Liver (tissue), 9 donors: ENCODE measurements around the gene PPP6R2. TPM values are rescaled to one million over a fixed set of nuclear protein-coding genes. Genes with fewer than 3 reads are reported as not detected.

Experiments
- DNase-seq: peaks from one replicate; pipeline ENCODE4 v3.0.0-alpha.2; 2017; ENCODE audit warnings: low spot score
- H3K27ac ChIP-seq, 2 donors: one replicate each; pipeline ENCODE4 v1.7.0; 2013; ENCODE audit warnings: inconsistent platforms in 2 of 2, low read length in 2 of 2, control low read depth in 1 of 2, low read depth in 1 of 2, mild to moderate bottlenecking in 1 of 2
- H3K27me3 ChIP-seq, 4 donors: one replicate each; pipeline versions ENCODE4 v1.6.1 to v1.7.0; 2013; ENCODE audit warnings: low read length in 3 of 4, inconsistent platforms in 1 of 4, mild to moderate bottlenecking in 1 of 4, moderate library complexity in 1 of 4; ENCODE audit not compliant: control insufficient read depth in 4 of 4, insufficient read depth in 4 of 4
- H3K36me3 ChIP-seq, 4 donors: one replicate each; pipeline versions ENCODE4 v1.6.1 to v1.7.0; 2013; ENCODE audit warnings: low read length in 3 of 4, mild to moderate bottlenecking in 3 of 4, low read depth in 1 of 4, moderate library complexity in 1 of 4; ENCODE audit not compliant: control insufficient read depth in 4 of 4, insufficient read depth in 3 of 4
- H3K4me1 ChIP-seq, 4 donors: one replicate each; pipeline versions ENCODE4 v1.6.1 to v1.7.0; 2013; ENCODE audit warnings: low read length in 3 of 4, mild to moderate bottlenecking in 3 of 4, moderate library complexity in 1 of 4; ENCODE audit not compliant: control insufficient read depth in 4 of 4, insufficient read depth in 4 of 4
- H3K4me3 ChIP-seq, 3 donors: one replicate each; pipeline versions ENCODE4 v1.6.1 to v1.7.0; 2013; ENCODE audit warnings: low read length in 3 of 3, control low read depth in 1 of 3, low read depth in 1 of 3, mild to moderate bottlenecking in 1 of 3
- H3K9ac ChIP-seq, 2 donors: one replicate each; pipeline ENCODE4 v1.7.0; 2013; ENCODE audit warnings: low read length in 2 of 2, mild to moderate bottlenecking in 2 of 2, moderate library complexity in 2 of 2, control low read depth in 1 of 2, low read depth in 1 of 2
- H3K9me3 ChIP-seq, 4 donors: one replicate each; pipeline versions ENCODE4 v1.6.1 to v1.7.0; 2013; ENCODE audit warnings: low read length in 3 of 4; ENCODE audit not compliant: control insufficient read depth in 4 of 4
- CTCF ChIP-seq: fragments of 150-350 bp; IDR thresholded peaks from 2 replicates; pipeline ENCODE4 v1.5.1; 2017; ENCODE audit warnings: improper control_type of control experiment, low read depth, low read length; ENCODE audit not compliant: missing input control
- EGR1 ChIP-seq, 2 donors: IDR thresholded peaks; 2 replicates each; pipeline ENCODE4 v1.6.1; 2016 to 2018; ENCODE audit warnings: antibody characterized with exemption in 2 of 2, low read depth in 2 of 2
- FOXA1 ChIP-seq: IDR thresholded peaks from 2 replicates; pipeline ENCODE4 v1.6.1; 2016; ENCODE audit warnings: antibody characterized with exemption
- FOXA2 ChIP-seq: IDR thresholded peaks from 2 replicates; pipeline ENCODE4 v1.6.1; 2016; ENCODE audit warnings: antibody characterized with exemption
- GABPA ChIP-seq, 2 donors: IDR thresholded peaks in 1 of 2; conservative IDR thresholded peaks in 1 of 2; 2 replicates each; pipeline ENCODE4 v1.6.1; 2016; ENCODE audit warnings: antibody characterized with exemption in 2 of 2, mild to moderate bottlenecking in 1 of 2, moderate library complexity in 1 of 2
- HNF4A ChIP-seq, 2 donors: conservative IDR thresholded peaks; 2 replicates each; pipeline ENCODE4 v1.6.1; 2016; ENCODE audit warnings: antibody characterized with exemption in 2 of 2, mild to moderate bottlenecking in 2 of 2
- HNF4G ChIP-seq: IDR thresholded peaks from 2 replicates; pipeline ENCODE4 v1.6.1; 2016; ENCODE audit warnings: antibody characterized with exemption
- JUND ChIP-seq, 2 donors: IDR thresholded peaks; 2 replicates each; pipeline ENCODE4 v1.6.1; 2016; ENCODE audit warnings: antibody characterized with exemption in 2 of 2
- MAX ChIP-seq: IDR thresholded peaks from 2 replicates; pipeline ENCODE4 v1.6.1; 2016; ENCODE audit warnings: antibody characterized with exemption
- NR2F2 ChIP-seq: IDR thresholded peaks from 2 replicates; pipeline ENCODE4 v1.6.1; 2016; ENCODE audit warnings: antibody characterized with exemption
- RAD21 ChIP-seq, 2 donors: IDR thresholded peaks; 2 replicates each; pipeline ENCODE4 v1.6.1; 2016; ENCODE audit warnings: antibody characterized with exemption in 2 of 2, mild to moderate bottlenecking in 2 of 2
- REST ChIP-seq: IDR thresholded peaks from 2 replicates; pipeline ENCODE4 v1.6.1; 2016; ENCODE audit warnings: antibody characterized with exemption, mild to moderate bottlenecking
- RXRA ChIP-seq, 2 donors: IDR thresholded peaks; 2 replicates each; pipeline ENCODE4 v1.6.1; 2017 to 2018; ENCODE audit warnings: antibody characterized with exemption in 2 of 2, mild to moderate bottlenecking in 1 of 2
- SP1 ChIP-seq: IDR thresholded peaks from 2 replicates; pipeline ENCODE4 v1.6.1; 2018; ENCODE audit warnings: antibody characterized with exemption, mild to moderate bottlenecking
- TAF1 ChIP-seq: conservative IDR thresholded peaks from 2 replicates; pipeline ENCODE4 v1.6.1; 2016; ENCODE audit warnings: antibody characterized with exemption, mild to moderate bottlenecking
- YY1 ChIP-seq: IDR thresholded peaks from 2 replicates; pipeline ENCODE4 v1.6.1; 2016; ENCODE audit warnings: antibody characterized with exemption, mild to moderate bottlenecking
- WGBS: extraction: QIAGEN DNeasy Blood & Tissue Kit; methylation state at CpG from one replicate; pipeline ENCODE4 v1.1.7; 2013; 5-methylcytosine and 5-hydroxymethylcytosine counted together
- polyA plus RNA-seq, 2 donors: library from polyadenylated mRNA; stranded (reverse) in 1 of 2; unstranded in 1 of 2; fragments of 200-250 nt in 1 of 2; fragments of >200 nt in 1 of 2; fragmentation: Nextera tagmentation in 1 of 2; extraction: Ambion mirVana in 1 of 2; gene quantifications; one replicate each; pipeline versions ENCODE4 v1.2.1 to v1.2.3, GENCODE V29; 2013 to 2015
- total RNA-seq, 2 donors: library from RNA; depleted of rRNA; stranded (reverse); fragments of >200 nt; gene quantifications; one replicate each; pipeline ENCODE4 v1.2.3, GENCODE V29; 2014
- TF ChIP-seq, protein P1 (sequence below): IDR thresholded peaks from 2 replicates; pipeline ENCODE4 v1.6.1; 2016; ENCODE audit warnings: antibody characterized with exemption
- TF ChIP-seq, protein P2 (sequence below): IDR thresholded peaks from 2 replicates; pipeline ENCODE4 v1.6.1; 2016; ENCODE audit warnings: antibody characterized with exemption
- donor health status: healthy.
- donor health status: healthy.
- donor health status: healthy.
- donor health status: healthy.
- donor health status: healthy.

Gene PPP6R2
- total and polyA plus RNA-seq, 4 donors = 28.8 to 117 (median 47.2) TPM

DNA sequence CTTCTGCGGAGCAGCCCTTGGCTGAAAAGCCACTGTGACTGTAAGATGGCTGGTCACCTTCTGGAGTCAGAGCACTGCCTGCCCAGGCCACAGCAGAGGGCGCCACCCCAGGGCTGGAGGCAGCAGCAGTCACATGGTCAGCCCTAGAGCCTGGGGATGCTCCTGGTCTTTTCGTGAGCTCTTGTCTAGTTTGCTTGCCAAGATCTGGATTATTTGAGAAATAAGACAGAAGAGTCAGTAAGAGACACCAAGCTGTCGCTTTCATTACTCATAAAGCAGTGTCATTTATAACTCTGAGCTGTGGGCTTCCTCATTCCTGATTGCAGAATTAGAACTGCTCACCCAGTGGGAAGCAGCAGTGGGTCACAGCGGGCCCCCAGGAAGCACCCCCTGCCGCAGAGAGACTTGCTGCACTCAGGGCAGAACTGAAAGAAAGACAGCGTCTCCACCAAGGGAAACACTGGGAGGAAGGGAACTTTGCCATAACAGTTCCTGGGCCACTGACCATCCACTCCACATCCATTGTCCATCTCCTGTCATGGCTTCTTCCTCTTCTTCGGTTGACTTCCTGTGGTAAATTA lies 56.7 kb downstream of the PPP6R2 start:
- H3K27ac ChIP-seq = peak overlapping the region; percentile 72 to 74
- no peaks in the 10 kb centered on the region for H3K27me3 ChIP-seq
- H3K4me1 ChIP-seq = peaks cover 30 to 77% (median 61%) of the 10 kb centered on the region in 4 donors
- peaks cover 0 to 7% (median 6%) of the 10 kb centered on the region in 4 donors for H3K36me3 ChIP-seq
- 59% methylated on average over 8 of the region's 8 CpGs for WGBS
- peak; percentile 8 for TF ChIP-seq CTCF
- no peak for TF ChIP-seq EGR1 (IDR thresholded peaks at IDR 0.05; ENCODE audit: low read depth in 2 of 2)
- H3K9ac ChIP-seq = no peak overlapping the region
- no peak overlapping the region for H3K4me3 ChIP-seq
- DNase-seq = no peak
- H3K9me3 ChIP-seq = no peaks in the 10 kb centered on the region

DNA sequence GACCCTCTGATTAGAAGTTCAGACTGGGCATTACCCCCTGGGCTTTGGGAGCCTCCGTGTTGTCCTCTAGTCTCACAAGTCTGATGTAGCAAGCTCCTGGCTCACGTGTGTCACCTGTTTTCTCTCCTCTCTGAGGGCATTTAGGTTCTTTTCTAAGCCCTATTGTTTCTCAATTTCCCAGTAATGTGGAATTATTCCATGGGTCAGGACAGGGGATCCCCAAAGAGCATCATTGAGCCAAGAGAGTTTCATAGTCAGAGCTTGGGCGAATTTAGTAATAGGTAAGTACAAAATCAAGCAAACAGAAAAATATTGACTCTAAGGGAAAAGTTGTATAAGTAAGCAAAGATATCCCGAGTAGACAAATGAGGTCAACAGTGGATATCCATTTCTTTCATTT lies 57.3 kb downstream of the PPP6R2 start:
- Histone ChIP-seq H3K36me3 (peaks cover 0 to 6% (median 2%) of the 10 kb centered on the region in 4 donors), H3K27ac (peak overlapping the region; percentile 72 to 74), H3K4me1 (peaks cover 30 to 74% (median 62%) of the 10 kb centered on the region in 4 donors), H3K9me3 (no peaks in the 10 kb centered on the region), H3K27me3 (no peaks in the 10 kb centered on the region), H3K9ac (no peak overlapping the region), H3K4me3 (no peak overlapping the region)
- 33% methylated on average over 4 of the region's 4 CpGs for WGBS
- DNase-seq = no peak
- TF ChIP-seq SP1 (peak; percentile 96), TAF1 (no peak), GABPA (IDR thresholded peaks at IDR 0.05 in 1 of 2, conservative IDR thresholded peaks at IDR 0.05 in 1 of 2) (peak in 1 of 2 donors; percentile 26), RAD21 (IDR thresholded peaks at IDR 0.05) (peak; percentile 51 to 52), MAX (peak; percentile 89), RXRA (IDR thresholded peaks at IDR 0.05) (peak; percentile 98), FOXA1 (peak; percentile 26), JUND (IDR thresholded peaks at IDR 0.05) (peak; percentile 77 to 92), HNF4G (peak; percentile 60), REST (peak; percentile 64), EGR1 (IDR thresholded peaks at IDR 0.05; ENCODE audit: low read depth in 2 of 2) (peak; percentile 76 to 88), YY1 (peak; percentile 82), NR2F2 (peak; percentile 18), FOXA2 (peak; percentile 82), HNF4A (conservative IDR thresholded peaks at IDR 0.05) (peak; percentile 88 to 92), CTCF (no peak)
- TF ChIP-seq, protein P1, sequence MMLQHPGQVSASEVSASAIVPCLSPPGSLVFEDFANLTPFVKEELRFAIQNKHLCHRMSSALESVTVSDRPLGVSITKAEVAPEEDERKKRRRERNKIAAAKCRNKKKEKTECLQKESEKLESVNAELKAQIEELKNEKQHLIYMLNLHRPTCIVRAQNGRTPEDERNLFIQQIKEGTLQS = peak; percentile 81
- TF ChIP-seq, protein P2, sequence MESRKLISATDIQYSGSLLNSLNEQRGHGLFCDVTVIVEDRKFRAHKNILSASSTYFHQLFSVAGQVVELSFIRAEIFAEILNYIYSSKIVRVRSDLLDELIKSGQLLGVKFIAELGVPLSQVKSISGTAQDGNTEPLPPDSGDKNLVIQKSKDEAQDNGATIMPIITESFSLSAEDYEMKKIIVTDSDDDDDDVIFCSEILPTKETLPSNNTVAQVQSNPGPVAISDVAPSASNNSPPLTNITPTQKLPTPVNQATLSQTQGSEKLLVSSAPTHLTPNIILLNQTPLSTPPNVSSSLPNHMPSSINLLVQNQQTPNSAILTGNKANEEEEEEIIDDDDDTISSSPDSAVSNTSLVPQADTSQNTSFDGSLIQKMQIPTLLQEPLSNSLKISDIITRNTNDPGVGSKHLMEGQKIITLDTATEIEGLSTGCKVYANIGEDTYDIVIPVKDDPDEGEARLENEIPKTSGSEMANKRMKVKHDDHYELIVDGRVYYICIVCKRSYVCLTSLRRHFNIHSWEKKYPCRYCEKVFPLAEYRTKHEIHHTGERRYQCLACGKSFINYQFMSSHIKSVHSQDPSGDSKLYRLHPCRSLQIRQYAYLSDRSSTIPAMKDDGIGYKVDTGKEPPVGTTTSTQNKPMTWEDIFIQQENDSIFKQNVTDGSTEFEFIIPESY = peak; percentile 83
